K562 (cell line): Measurements from ENCODE around the gene ELF3. TPM values are rescaled to one million over a fixed set of nuclear protein-coding genes. Genes with fewer than 3 reads are reported as not detected.

Experiments
- CAMTA2 ChIP-seq: fragments of 250-450 bp; sonication (Bioruptor Pico); conservative IDR thresholded peaks from 2 replicates; pipeline ENCODE4 v1.5.1; 2022
- CBFA2T3 ChIP-seq: fragments of 450-650 bp; IDR thresholded peaks from 2 replicates; pipeline ENCODE4 v1.6.1; 2017
- DDX20 ChIP-seq: fragments of 450-650 bp; IDR thresholded peaks from 2 replicates; pipeline ENCODE4 v1.6.1; 2016; ENCODE audit warnings: missing genetic modification characterization, low read depth, mild to moderate bottlenecking, missing compliant biosample characterization, moderate library complexity
- EHMT2 ChIP-seq: fragments of 450-650 bp; IDR thresholded peaks from 2 replicates; pipeline ENCODE4 v1.6.1; 2018; ENCODE audit warnings: antibody characterized with exemption
- ELF2 ChIP-seq: fragments of 250-450 bp; sonication (Bioruptor Pico); IDR thresholded peaks from 2 replicates; pipeline ENCODE4 v1.5.0; 2021; ENCODE audit warnings: mild to moderate bottlenecking
- GABPA ChIP-seq: fragments of 200-800 bp; sonication (Bioruptor generic); conservative IDR thresholded peaks from 2 replicates; pipeline ENCODE4 v1.6.1; 2016; ENCODE audit warnings: low read depth, missing genetic modification characterization, missing compliant biosample characterization
- ILK ChIP-seq: fragments of 450-650 bp; IDR thresholded peaks from 2 replicates; pipeline ENCODE4 v1.6.1; 2016; ENCODE audit warnings: missing genetic modification characterization, low read depth, mild to moderate bottlenecking, missing compliant biosample characterization, moderate library complexity, borderline replicate concordance
- JUND ChIP-seq, 2 experiments: IDR thresholded peaks; 2 replicates in 1 of 2; 3 replicates in 1 of 2; pipeline ENCODE4 v1.6.1; 2011; ENCODE audit warnings: borderline replicate concordance in 2 of 2, low read depth in 2 of 2, low read length in 2 of 2, improper control_type of control experiment in 1 of 2, missing biosample characterization in 1 of 2, missing genetic modification characterization in 1 of 2, missing genetic modification reagents in 1 of 2
- MYC ChIP-seq, 2 experiments: fragments of 250-450 bp in 1 of 2; sonication (Bioruptor Pico) in 1 of 2; IDR thresholded peaks; 2 replicates each; pipeline versions ENCODE4 v1.5.1 to v1.6.1; 2012 to 2021; ENCODE audit warnings: low read depth in 2 of 2, borderline replicate concordance in 1 of 2, improper control_type of control experiment in 1 of 2, low read length in 1 of 2, mild to moderate bottlenecking in 1 of 2, moderate library complexity in 1 of 2
- NFIC ChIP-seq: fragments of 450-650 bp; IDR thresholded peaks from 2 replicates; pipeline ENCODE4 v1.6.1; 2017; ENCODE audit warnings: mild to moderate bottlenecking, inconsistent platforms
- PTBP1 ChIP-seq: fragments of 200-400 bp; formaldehyde crosslinking; IDR thresholded peaks from 2 replicates; pipeline ENCODE4 v1.6.1; 2017; ENCODE audit warnings: low read depth, low read length
- RB1 ChIP-seq: fragments of 450-650 bp; IDR thresholded peaks from 2 replicates; pipeline ENCODE4 v1.6.1; 2017; ENCODE audit warnings: low read depth, mild to moderate bottlenecking
- RBFOX2 ChIP-seq: fragments of 200-400 bp; formaldehyde crosslinking; IDR thresholded peaks from 2 replicates; pipeline ENCODE4 v1.6.1; 2017; ENCODE audit warnings: low read depth, mild to moderate bottlenecking, low read length, moderate library complexity
- SAFB ChIP-seq: fragments of 200-400 bp; formaldehyde crosslinking; IDR thresholded peaks from 2 replicates; pipeline ENCODE4 v1.6.1; 2017; ENCODE audit warnings: low read depth, low read length, borderline replicate concordance
- THRAP3 ChIP-seq: fragments of 450-650 bp; IDR thresholded peaks from 2 replicates; pipeline ENCODE4 v1.6.1; 2016; ENCODE audit warnings: mild to moderate bottlenecking, inconsistent platforms, borderline replicate concordance
- WHSC1 ChIP-seq: IDR thresholded peaks from one replicate; pipeline ENCODE4 v1.6.1; 2012; ENCODE audit warnings: low read length, control low read depth, inconsistent platforms
- XRCC5 ChIP-seq: fragments of 200-400 bp; formaldehyde crosslinking; IDR thresholded peaks from 2 replicates; pipeline ENCODE4 v1.6.1; 2017; ENCODE audit warnings: low read depth, mild to moderate bottlenecking, low read length
- ZBTB17 ChIP-seq: fragments of 450-650 bp; formaldehyde crosslinking; IDR thresholded peaks from 2 replicates; pipeline ENCODE4 v1.4.0; 2020; ENCODE audit warnings: mild to moderate bottlenecking
- ZC3H11A ChIP-seq: IDR thresholded peaks from 2 replicates; pipeline ENCODE4 v1.6.1; 2012; ENCODE audit warnings: low read depth, low read length, improper control_type of control experiment
- ZNF133 ChIP-seq: fragments of 250-450 bp; sonication (Bioruptor Pico); IDR thresholded peaks from 2 replicates; pipeline ENCODE4 v1.4.0; 2020; ENCODE audit warnings: mild to moderate bottlenecking
- ZNF23 ChIP-seq: fragments of 250-450 bp; sonication (Bioruptor Pico); IDR thresholded peaks from 2 replicates; pipeline ENCODE4 v1.4.0; 2020; ENCODE audit warnings: mild to moderate bottlenecking
- ZNF586 ChIP-seq: fragments of 450-650 bp; formaldehyde crosslinking; conservative IDR thresholded peaks from 2 replicates; pipeline ENCODE4 v1.4.0; 2020; ENCODE audit warnings: mild to moderate bottlenecking, moderate library complexity
- polyA plus RNA-seq, 8 experiments: library from polyadenylated mRNA; depleted of rRNA in 4 of 8; stranded (reverse) in 5 of 8; unstranded in 3 of 8; fragments of >200 nt; fragmentation: Nextera tagmentation in 2 of 8; fragmentation: Illumina TruSeq in 1 of 8; extraction: Ambion mirVana in 2 of 8; extraction: Trizol in 1 of 8; gene quantifications; 2 replicates each; pipeline versions ENCODE4 v1.2.1 to v1.2.3, GENCODE V29; 2011 to 2014; ENCODE audit warnings: inconsistent platforms in 1 of 8, missing spikeins in 1 of 8
- total RNA-seq, 7 experiments: library from RNA; depleted of rRNA in 6 of 7; stranded (reverse); fragments of >200 nt in 6 of 7; fragmentation: Illumina TruSeq in 2 of 7; extraction: Trizol in 2 of 7; gene quantifications; 2 replicates each; pipeline versions ENCODE4 v1.2.1 to v1.2.3, GENCODE V29; 2011 to 2021; ENCODE audit warnings: low replicate concordance in 1 of 7
- TF ChIP-seq, protein P1 (sequence below): fragments of 250-450 bp; sonication (Bioruptor Pico); IDR thresholded peaks from 2 replicates; pipeline ENCODE4 v1.4.0; 2020; ENCODE audit warnings: mild to moderate bottlenecking, moderate library complexity
- TF ChIP-seq, protein P2 (sequence below), 2 experiments: fragments of 450-650 bp; IDR thresholded peaks; 2 replicates each; pipeline ENCODE4 v1.6.1; 2016
- TF ChIP-seq, protein P3 (sequence below): fragments of 450-650 bp; formaldehyde crosslinking; conservative IDR thresholded peaks from 2 replicates; pipeline ENCODE4 v1.4.0; 2022; ENCODE audit warnings: mild to moderate bottlenecking, missing genetic modification characterization

Gene ELF3
- total and polyA plus RNA-seq, 9 of the 15 experiments (the other 6 are each of a cell fraction or from before 2014, with no cell fraction given): 0.03 to 1.2 (median 0.07) TPM; not detected in 4

DNA sequence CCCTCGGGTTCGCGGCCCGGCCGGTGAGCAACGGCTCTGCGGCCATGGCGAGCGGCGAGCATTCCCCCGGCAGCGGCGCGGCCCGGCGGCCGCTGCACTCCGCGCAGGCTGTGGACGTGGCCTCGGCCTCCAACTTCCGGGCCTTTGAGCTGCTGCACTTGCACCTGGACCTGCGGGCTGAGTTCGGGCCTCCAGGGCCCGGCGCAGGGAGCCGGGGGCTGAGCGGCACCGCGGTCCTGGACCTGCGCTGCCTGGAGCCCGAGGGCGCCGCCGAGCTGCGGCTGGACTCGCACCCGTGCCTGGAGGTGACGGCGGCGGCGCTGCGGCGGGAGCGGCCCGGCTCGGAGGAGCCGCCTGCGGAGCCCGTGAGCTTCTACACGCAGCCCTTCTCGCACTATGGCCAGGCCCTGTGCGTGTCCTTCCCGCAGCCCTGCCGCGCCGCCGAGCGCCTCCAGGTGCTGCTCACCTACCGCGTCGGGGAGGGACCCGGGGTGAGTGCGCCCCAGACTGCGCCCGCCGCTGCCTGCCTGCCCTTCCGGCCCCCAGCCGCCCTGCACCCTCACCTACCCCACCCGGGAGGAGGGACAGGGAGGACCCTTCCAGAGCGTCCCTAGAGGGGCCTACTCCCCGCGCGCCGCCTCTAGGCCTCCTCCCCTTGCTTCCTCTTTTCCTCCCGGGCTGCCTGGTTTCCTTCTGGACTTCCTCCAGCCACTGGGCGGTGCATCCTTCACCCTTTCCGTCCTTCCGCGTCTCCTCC is 27.6 kb upstream of the ELF3 start, which contains the start of gene RNPEP (continued):
- TF ChIP-seq, protein P1, sequence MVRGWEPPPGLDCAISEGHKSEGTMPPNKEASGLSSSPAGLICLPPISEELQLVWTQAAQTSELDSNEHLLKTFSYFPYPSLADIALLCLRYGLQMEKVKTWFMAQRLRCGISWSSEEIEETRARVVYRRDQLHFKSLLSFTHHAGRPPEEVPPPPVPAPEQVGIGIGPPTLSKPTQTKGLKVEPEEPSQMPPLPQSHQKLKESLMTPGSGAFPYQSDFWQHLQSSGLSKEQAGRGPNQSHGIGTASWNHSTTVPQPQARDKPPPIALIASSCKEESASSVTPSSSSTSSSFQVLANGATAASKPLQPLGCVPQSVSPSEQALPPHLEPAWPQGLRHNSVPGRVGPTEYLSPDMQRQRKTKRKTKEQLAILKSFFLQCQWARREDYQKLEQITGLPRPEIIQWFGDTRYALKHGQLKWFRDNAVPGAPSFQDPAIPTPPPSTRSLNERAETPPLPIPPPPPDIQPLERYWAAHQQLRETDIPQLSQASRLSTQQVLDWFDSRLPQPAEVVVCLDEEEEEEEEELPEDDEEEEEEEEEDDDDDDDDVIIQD (CRISPR knock-in tag): peak; percentile 73; the same call in 1 of the 2 replicates
- TF ChIP-seq RB1: peak; percentile 57; the same call in 1 of the 2 replicates
- TF ChIP-seq JUND (IDR thresholded peaks at IDR 0.05; ENCODE audit: borderline replicate concordance, low read depth, low read length): peak; percentile 30; the same call in 1 of the 2 replicates
- no peak; the same call in 2 of the 3 replicates for TF ChIP-seq JUND (tag; IDR thresholded peaks at IDR 0.05; ENCODE audit: borderline replicate concordance, low read depth, low read length)
- TF ChIP-seq, protein P2, sequence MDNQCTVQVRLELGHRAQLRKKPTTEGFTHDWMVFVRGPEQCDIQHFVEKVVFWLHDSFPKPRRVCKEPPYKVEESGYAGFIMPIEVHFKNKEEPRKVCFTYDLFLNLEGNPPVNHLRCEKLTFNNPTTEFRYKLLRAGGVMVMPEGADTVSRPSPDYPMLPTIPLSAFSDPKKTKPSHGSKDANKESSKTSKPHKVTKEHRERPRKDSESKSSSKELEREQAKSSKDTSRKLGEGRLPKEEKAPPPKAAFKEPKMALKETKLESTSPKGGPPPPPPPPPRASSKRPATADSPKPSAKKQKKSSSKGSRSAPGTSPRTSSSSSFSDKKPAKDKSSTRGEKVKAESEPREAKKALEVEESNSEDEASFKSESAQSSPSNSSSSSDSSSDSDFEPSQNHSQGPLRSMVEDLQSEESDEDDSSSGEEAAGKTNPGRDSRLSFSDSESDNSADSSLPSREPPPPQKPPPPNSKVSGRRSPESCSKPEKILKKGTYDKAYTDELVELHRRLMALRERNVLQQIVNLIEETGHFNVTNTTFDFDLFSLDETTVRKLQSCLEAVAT (IDR thresholded peaks at IDR 0.05): peak; percentile 78 to 89; a peak in 3 of 4 replicates
- TF ChIP-seq ZBTB17 (CRISPR knock-in tag): peak; percentile 73
- TF ChIP-seq GABPA (tag): peak; percentile 92
- peak; percentile 74 for TF ChIP-seq ELF2 (CRISPR knock-in tag)
- no peak for TF ChIP-seq DDX20
- peak; percentile 88 for TF ChIP-seq RBFOX2
- TF ChIP-seq CAMTA2 (CRISPR knock-in tag): no peak; the same call in 1 of the 2 replicates
- TF ChIP-seq NFIC: peak; percentile 76
- no peak for TF ChIP-seq PTBP1
- no peak for TF ChIP-seq THRAP3
- TF ChIP-seq MYC (IDR thresholded peaks at IDR 0.05; ENCODE audit: low read depth, low read length): peak; percentile 50; the same call in 1 of the 2 replicates
- no peak; the same call in 1 of the 2 replicates for TF ChIP-seq MYC (CRISPR knock-in tag; IDR thresholded peaks at IDR 0.05; ENCODE audit: borderline replicate concordance, low read depth)
- no peak for TF ChIP-seq ZNF586 (CRISPR knock-in tag)
- TF ChIP-seq ZNF133 (CRISPR knock-in tag): no peak; the same call in 1 of the 2 replicates
- TF ChIP-seq, protein P3, sequence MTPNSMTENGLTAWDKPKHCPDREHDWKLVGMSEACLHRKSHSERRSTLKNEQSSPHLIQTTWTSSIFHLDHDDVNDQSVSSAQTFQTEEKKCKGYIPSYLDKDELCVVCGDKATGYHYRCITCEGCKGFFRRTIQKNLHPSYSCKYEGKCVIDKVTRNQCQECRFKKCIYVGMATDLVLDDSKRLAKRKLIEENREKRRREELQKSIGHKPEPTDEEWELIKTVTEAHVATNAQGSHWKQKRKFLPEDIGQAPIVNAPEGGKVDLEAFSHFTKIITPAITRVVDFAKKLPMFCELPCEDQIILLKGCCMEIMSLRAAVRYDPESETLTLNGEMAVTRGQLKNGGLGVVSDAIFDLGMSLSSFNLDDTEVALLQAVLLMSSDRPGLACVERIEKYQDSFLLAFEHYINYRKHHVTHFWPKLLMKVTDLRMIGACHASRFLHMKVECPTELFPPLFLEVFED (CRISPR knock-in tag): no peak
- TF ChIP-seq ZNF23 (CRISPR knock-in tag): no peak
- no peak for TF ChIP-seq ILK
- no peak for TF ChIP-seq EHMT2
- TF ChIP-seq CBFA2T3: no peak
- TF ChIP-seq WHSC1: no peak
- TF ChIP-seq SAFB: peak; percentile 52
- TF ChIP-seq XRCC5: no peak
- TF ChIP-seq ZC3H11A: no peak
